Upper lobe of left lung (tissue), 4 donors: Measurements from ENCODE around the gene SBF1.

Source experiments
- POLR2A ChIP-seq, 4 donors: fragments of 450-650 bp; IDR thresholded peaks; one replicate each; pipeline ENCODE4 v1.5.1; 2016 to 2017; ENCODE audit warnings: antibody characterized with exemption in 4 of 4, mild to moderate bottlenecking in 2 of 4
- POLR2AphosphoS5 ChIP-seq, 2 donors: sonication (generic); formaldehyde crosslinking; IDR thresholded peaks; one replicate each; pipeline ENCODE4 v1.5.1; 2017; ENCODE audit warnings: antibody characterized with exemption in 2 of 2
- TF ChIP-seq, protein P1 (sequence below), 6 experiments: fragments of 450-650 bp in 4 of 6; fragments of 200-600 bp in 2 of 6; sonication (generic) in 2 of 6; IDR thresholded peaks; one replicate each; pipeline ENCODE4 v1.5.1; 2016 to 2019; ENCODE audit warnings: antibody characterized with exemption in 6 of 6

DNA sequence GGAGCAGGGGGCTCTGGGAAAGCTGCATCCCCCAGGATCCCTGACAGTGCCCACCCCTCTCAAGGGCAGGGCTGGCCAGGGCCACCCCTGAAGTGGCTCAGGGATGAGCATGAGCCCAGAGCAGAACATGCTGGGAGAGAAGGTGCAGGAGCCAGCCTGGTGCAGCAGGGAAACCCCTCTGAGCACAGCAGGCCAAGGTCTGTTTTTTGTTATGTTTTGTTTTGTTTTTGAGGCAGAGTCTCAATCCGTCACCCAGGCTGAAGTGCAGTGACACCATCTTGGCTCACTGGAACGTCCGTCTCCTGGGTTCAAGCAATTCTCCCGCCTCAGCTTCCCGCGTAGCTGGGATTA lies 792 bp upstream of the SBF1 start:
- TF ChIP-seq, protein P1, sequence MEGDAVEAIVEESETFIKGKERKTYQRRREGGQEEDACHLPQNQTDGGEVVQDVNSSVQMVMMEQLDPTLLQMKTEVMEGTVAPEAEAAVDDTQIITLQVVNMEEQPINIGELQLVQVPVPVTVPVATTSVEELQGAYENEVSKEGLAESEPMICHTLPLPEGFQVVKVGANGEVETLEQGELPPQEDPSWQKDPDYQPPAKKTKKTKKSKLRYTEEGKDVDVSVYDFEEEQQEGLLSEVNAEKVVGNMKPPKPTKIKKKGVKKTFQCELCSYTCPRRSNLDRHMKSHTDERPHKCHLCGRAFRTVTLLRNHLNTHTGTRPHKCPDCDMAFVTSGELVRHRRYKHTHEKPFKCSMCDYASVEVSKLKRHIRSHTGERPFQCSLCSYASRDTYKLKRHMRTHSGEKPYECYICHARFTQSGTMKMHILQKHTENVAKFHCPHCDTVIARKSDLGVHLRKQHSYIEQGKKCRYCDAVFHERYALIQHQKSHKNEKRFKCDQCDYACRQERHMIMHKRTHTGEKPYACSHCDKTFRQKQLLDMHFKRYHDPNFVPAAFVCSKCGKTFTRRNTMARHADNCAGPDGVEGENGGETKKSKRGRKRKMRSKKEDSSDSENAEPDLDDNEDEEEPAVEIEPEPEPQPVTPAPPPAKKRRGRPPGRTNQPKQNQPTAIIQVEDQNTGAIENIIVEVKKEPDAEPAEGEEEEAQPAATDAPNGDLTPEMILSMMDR (IDR thresholded peaks at IDR 0.05) = no peak
- TF ChIP-seq POLR2AphosphoS5 (IDR thresholded peaks at IDR 0.05) (no peak), POLR2A (IDR thresholded peaks at IDR 0.05) (no peak)
